Breast epithelium (tissue), 3 donors: Measurements from ENCODE around the gene EXOC3L2.
"Not testable (repeated sequence)": the region's sequence is repeated elsewhere in the genome, so short reads cannot be mapped to it uniquely, and the experiment has no call there.

ENCODE experiments used
- CTCF ChIP-seq, 3 donors: fragments of 450-650 bp; IDR thresholded peaks; one replicate each; pipeline ENCODE4 v1.5.1; 2016 to 2017; ENCODE audit warnings: antibody characterized with exemption in 3 of 3, mild to moderate bottlenecking in 3 of 3, moderate library complexity in 3 of 3
- POLR2A ChIP-seq: fragments of 450-650 bp; IDR thresholded peaks from one replicate; pipeline ENCODE4 v1.6.1; 2016; ENCODE audit warnings: antibody characterized with exemption, mild to moderate bottlenecking, moderate library complexity

- not testable (repeated sequence) for TF ChIP-seq CTCF (IDR thresholded peaks at IDR 0.05); POLR2A
These were observed 16.2 kb downstream of the EXOC3L2 start for GRCh38 chr19:45229056-45229455.
